HepG2 (cell line): ENCODE measurements around the gene NCAPG. TPM values are rescaled to one million over a fixed set of nuclear protein-coding genes. Genes with fewer than 3 reads are reported as not detected.

Experiments used
- ATAC-seq: fragments of 200-7000 bp; cut with Tn5 transposase; 3 replicates; pipeline ENCODE4 v1.9.1; 2020; ENCODE audit warnings: mild to moderate bottlenecking, moderate library complexity
- BruUV-seq: library from RNA; stranded (reverse); fragments of 400-500 nt; replicated peaks from 2 replicates; lab custom pipeline; 2021; lab: Mats Ljungman, UMichigan
- CTCF ChIA-PET: fragments of 300-600 bp; formaldehyde crosslinking; extraction: SDS; loops from one replicate; lab custom pipeline; 2021; ENCODE audit warnings: low total read pairs, inconsistent platforms, low intra/inter-chr PET ratio; lab: Yijun Ruan, JAX
- POLR2A ChIA-PET: fragments of 350-600 bp; sonication (Branson Sonifier 250); formaldehyde crosslinking; loops from one replicate; lab custom pipeline; 2020; ENCODE audit warnings: antibody characterized with exemption, inconsistent platforms; lab: Yijun Ruan, JAX
- DNase-seq: peaks from one replicate; pipeline ENCODE4 v3.0.0-alpha.2; 2015; ENCODE audit warnings: low spot score
- FAIRE-seq: peaks from 3 replicates; lab custom pipeline; 2011; peaks lifted over from hg19 to GRCh38; lab: Jason Lieb, UNC
- H2AFZ ChIP-seq: one replicate; pipeline ENCODE4 v1.6.1; 2011; ENCODE audit warnings: low read length, inconsistent platforms
- H3K27ac ChIP-seq: fragments of 300-600 bp; 3 replicates; pipeline ENCODE4 v1.8.0; 2011; ENCODE audit warnings: mixed run types, mild to moderate bottlenecking, mixed read lengths, low read length, inconsistent platforms; ENCODE audit not compliant: insufficient read depth; ENCODE audit errors: extremely low read length
- H3K27me3 ChIP-seq, 2 experiments: fragments of 200-600 bp in 1 of 2; 2 replicates in 1 of 2; 3 replicates in 1 of 2; pipeline versions ENCODE4 v1.6.0 to v1.8.0; 2011; ENCODE audit warnings: low read length in 2 of 2, mild to moderate bottlenecking in 2 of 2, moderate library complexity in 2 of 2, inconsistent platforms in 1 of 2; ENCODE audit not compliant: insufficient read depth in 2 of 2, control insufficient read depth in 1 of 2
- H3K36me3 ChIP-seq, 2 experiments: fragments of 200-600 bp in 1 of 2; replicated peaks in 1 of 2; 2 replicates in 1 of 2; 3 replicates in 1 of 2; pipeline versions ENCODE4 v1.5.1 to v1.8.0; 2011; ENCODE audit warnings: low read length in 2 of 2, inconsistent platforms in 1 of 2; ENCODE audit not compliant: insufficient read depth in 2 of 2, control insufficient read depth in 1 of 2
- H3K4me1 ChIP-seq: 2 replicates; pipeline ENCODE4 v1.5.1; 2012; ENCODE audit warnings: low read length, inconsistent platforms; ENCODE audit not compliant: insufficient read depth
- H3K4me2 ChIP-seq: 2 replicates; pipeline ENCODE4 v1.6.0; 2011; ENCODE audit warnings: low read depth, low read length, inconsistent platforms
- H3K4me3 ChIP-seq, 3 experiments: fragments of 200-600 bp in 1 of 3; sonication (generic), shearing (Covaris generic) in 1 of 3; replicated peaks in 1 of 3; 2 replicates each; pipeline ENCODE4 v1.5.1; 2011 to 2016; ENCODE audit warnings: low read length in 3 of 3, inconsistent platforms in 2 of 3, low read depth in 2 of 3, mild to moderate bottlenecking in 2 of 3, control low read depth in 1 of 3, mixed read lengths in 1 of 3; ENCODE audit not compliant: insufficient read depth in 1 of 3
- H3K79me2 ChIP-seq: one replicate; pipeline ENCODE4 v1.6.1; 2011; ENCODE audit warnings: low read length, inconsistent platforms; ENCODE audit not compliant: insufficient read depth
- H3K9ac ChIP-seq: 2 replicates; pipeline ENCODE4 v1.6.0; 2011; ENCODE audit warnings: mild to moderate bottlenecking, low read depth, low read length, inconsistent platforms; ENCODE audit not compliant: insufficient read depth
- H3K9me3 ChIP-seq: 2 replicates; pipeline ENCODE4 v1.5.1; 2012; ENCODE audit warnings: mild to moderate bottlenecking, low read length
- H4K20me1 ChIP-seq: 2 replicates; pipeline ENCODE4 v1.6.0; 2011; ENCODE audit warnings: inconsistent platforms, mild to moderate bottlenecking, low read length, moderate library complexity; ENCODE audit not compliant: insufficient read depth
- CEBPB ChIP-seq: IDR thresholded peaks from 2 replicates; pipeline ENCODE4 v1.6.1; 2011; ENCODE audit warnings: low read depth, low read length, improper control_type of control experiment, borderline replicate concordance
- E2F2 ChIP-seq: sonication (generic); formaldehyde crosslinking; IDR thresholded peaks from 2 replicates; pipeline ENCODE4 v1.4.0; 2020; ENCODE audit warnings: missing genetic modification reagents, borderline replicate concordance
- EP300 ChIP-seq, 3 experiments: sonication (generic) in 1 of 3; formaldehyde crosslinking in 1 of 3; IDR thresholded peaks; 2 replicates each; pipeline versions ENCODE4 v1.5.1 to v1.6.1; 2011 to 2020; ENCODE audit warnings: low read depth in 2 of 3, low read length in 2 of 3, borderline replicate concordance in 1 of 3, improper control_type of control experiment in 1 of 3, mild to moderate bottlenecking in 1 of 3, missing genetic modification reagents in 1 of 3, moderate library complexity in 1 of 3
- HOXA7 ChIP-seq: sonication (generic); formaldehyde crosslinking; IDR thresholded peaks from 2 replicates; pipeline ENCODE4 v1.8.1; 2022; ENCODE audit warnings: mild to moderate bottlenecking, missing genetic modification reagents, moderate library complexity
- JUN ChIP-seq: sonication (generic); formaldehyde crosslinking; IDR thresholded peaks from 2 replicates; pipeline ENCODE4 v1.4.0; 2020; ENCODE audit warnings: mild to moderate bottlenecking, missing genetic modification reagents
- MEIS1 ChIP-seq: sonication (generic); formaldehyde crosslinking; IDR thresholded peaks from 2 replicates; pipeline ENCODE4 v1.9.0; 2021; ENCODE audit warnings: mild to moderate bottlenecking, missing genetic modification reagents, moderate library complexity, borderline replicate concordance
- MIER2 ChIP-seq: IDR thresholded peaks from 2 replicates; pipeline ENCODE4 v1.6.1; 2016; ENCODE audit warnings: missing biosample characterization, missing genetic modification reagents
- ZNF251 ChIP-seq: sonication (generic); formaldehyde crosslinking; IDR thresholded peaks from 2 replicates; pipeline ENCODE4 v1.9.0; 2021; ENCODE audit warnings: mild to moderate bottlenecking, missing genetic modification reagents
- ZNF3 ChIP-seq: IDR thresholded peaks from 2 replicates; pipeline ENCODE4 v1.7.0; 2017; ENCODE audit warnings: inconsistent platforms
- ZNF33B ChIP-seq: sonication (generic); formaldehyde crosslinking; IDR thresholded peaks from 2 replicates; pipeline ENCODE4 v1.5.1; 2020; ENCODE audit warnings: mild to moderate bottlenecking, missing genetic modification reagents
- ZNF414 ChIP-seq: sonication (generic); formaldehyde crosslinking; IDR thresholded peaks from 2 replicates; pipeline ENCODE4 v1.5.0; 2020; ENCODE audit warnings: missing genetic modification reagents
- ZNF543 ChIP-seq: sonication (generic); formaldehyde crosslinking; IDR thresholded peaks from 2 replicates; pipeline ENCODE4 v1.4.0; 2020; ENCODE audit warnings: mild to moderate bottlenecking, missing genetic modification reagents
- ZNF747 ChIP-seq: sonication (generic); formaldehyde crosslinking; IDR thresholded peaks from 2 replicates; pipeline ENCODE4 v1.8.1; 2023; ENCODE audit warnings: missing genetic modification reagents, mild to moderate bottlenecking, borderline replicate concordance
- ZNF782 ChIP-seq: sonication (generic); formaldehyde crosslinking; IDR thresholded peaks from 2 replicates; pipeline ENCODE4 v1.4.0; 2020; ENCODE audit warnings: missing genetic modification reagents, mild to moderate bottlenecking, borderline replicate concordance
- WGBS: methylation state at CpG from one replicate; pipeline ENCODE4 v1.1.6; 2017; ENCODE audit warnings: low lambda C conversion rate; 5-methylcytosine and 5-hydroxymethylcytosine counted together
- in situ Hi-C: cut with HindIII; loops from 2 replicates; pipeline ENCODE4 v1.10.0; 2017; ENCODE audit warnings: low pct_unique_long_range_greater_than_20kb; ENCODE audit not compliant: extremely low pct_ligation_motif_present
- intact Hi-C: fragments of 100-400 bp; cut with micrococcal nuclease; formaldehyde crosslinking; loops from one replicate; pipeline ENCODE4 v1.10.0; 2022; ENCODE audit not compliant: unreplicated experiment
- polyA plus RNA-seq, 8 experiments: library from polyadenylated mRNA; depleted of rRNA in 3 of 8; stranded (reverse) in 7 of 8; unstranded in 1 of 8; fragments of >200 nt; fragmentation: Illumina TruSeq in 4 of 8; extraction: Trizol in 4 of 8; gene quantifications; 2 replicates each; pipeline versions ENCODE4 v1.2.1 to v1.2.3, GENCODE V29; 2011 to 2016; ENCODE audit warnings: low read depth in 4 of 8, missing spikeins in 1 of 8, mixed read lengths in 1 of 8; ENCODE audit not compliant: insufficient read depth in 1 of 8
- total RNA-seq, 5 experiments: library from RNA; depleted of rRNA; stranded (reverse); fragments of >200 nt; fragmentation: Illumina TruSeq; extraction: Trizol; gene quantifications; 2 replicates each; pipeline ENCODE4 v1.2.3, GENCODE V29; 2016; ENCODE audit warnings: low read depth in 1 of 5

The NCAPG gene
- total and polyA plus RNA-seq, 2 of the 13 experiments (the other 11 are each of a cell fraction or from before 2014, with no cell fraction given), result 14.8 to 61.9 TPM

GRCh38 chr4:17866810-17867209, 56.0 kb downstream of the NCAPG start:
- FAIRE-seq, result no peak
- no peaks in the 10 kb centered on the region for H3K79me2 ChIP-seq
- in situ Hi-C loops (no loop called here), intact Hi-C loops (no loop called here)
- H3K9ac ChIP-seq, result no peak overlapping the region
- WGBS, result 91% methylated on average over 2 of the region's 2 CpGs
- H3K4me3 ChIP-seq, result no peak overlapping the region
- H3K4me2 ChIP-seq, result no peak overlapping the region
- H3K4me1 ChIP-seq, result no peaks in the 10 kb centered on the region
- no peak for ATAC-seq
- ChIA-PET CTCF (no interaction called here), POLR2A (no interaction called here)
- no TSS peak for BruUV-seq
- TF ChIP-seq JUN (CRISPR knock-in tag), result no peak
- no peak for TF ChIP-seq MEIS1 (CRISPR knock-in tag)
- TF ChIP-seq ZNF33B (CRISPR knock-in tag), result no peak
- no peak for TF ChIP-seq ZNF251 (CRISPR knock-in tag)
- no peak for TF ChIP-seq ZNF3 (CRISPR knock-in tag)
- no peak for TF ChIP-seq MIER2 (CRISPR knock-in tag)
- TF ChIP-seq ZNF414, result no peak
- TF ChIP-seq ZNF543 (CRISPR knock-in tag), result no peak
- no peak for TF ChIP-seq ZNF782 (CRISPR knock-in tag)
- no peak for TF ChIP-seq ZNF747 (CRISPR knock-in tag)
- TF ChIP-seq HOXA7 (CRISPR knock-in tag), result no peak
- no peak for TF ChIP-seq CEBPB
- no peak for TF ChIP-seq EP300 (IDR thresholded peaks at IDR 0.05; ENCODE audit: low read depth in 2 of 2, low read length in 2 of 2)
- TF ChIP-seq EP300 (CRISPR knock-in tag; IDR thresholded peaks at IDR 0.05; ENCODE audit: borderline replicate concordance), result no peak
- no peak for TF ChIP-seq E2F2 (CRISPR knock-in tag)
- H4K20me1 ChIP-seq, result no peaks in the 10 kb centered on the region
- H3K36me3 ChIP-seq, result no peaks in the 10 kb centered on the region
- H3K27me3 ChIP-seq, result no peaks in the 10 kb centered on the region
- H3K9me3 ChIP-seq, result peaks cover 12% of the 10 kb centered on the region
- no peak for DNase-seq
- H3K27ac ChIP-seq, result no peak overlapping the region
- no peak overlapping the region for H2AFZ ChIP-seq
